Measurements from ENCODE around the gene SLC31A2. TPM values are rescaled to one million over a fixed set of nuclear protein-coding genes. Genes with fewer than 3 reads are reported as not detected.

The SLC31A2 gene
- total RNA-seq = 5.3 and 14.5 TPM in 2 replicates

GRCh38 chr9:113150670-113151611 lies at the start of gene SLC31A2:
Gene SLC31A2, plus strand, starts transcription at chr9:113151007. Its CDS starts 68 bp downstream, at chr9:113151075.

Other genes starting within 250 kb of the SLC31A2 start
- gene ZNF883, start 138.8 kb upstream of the SLC31A2 start, total RNA-seq = 0.16 and 0.50 TPM in 2 replicates
- gene ZFP37, start 94.3 kb upstream of the SLC31A2 start, total RNA-seq = 0.49 and 1.4 TPM in 2 replicates
- gene FKBP15, start 70.3 kb downstream of the SLC31A2 start, total RNA-seq = 9.9 and 21.0 TPM in 2 replicates
- 8.9 and 15.4 TPM in 2 replicates for gene SLC31A1, start 70.5 kb downstream of the SLC31A2 start, total RNA-seq
- 39.3 and 49.9 TPM in 2 replicates for gene CDC26, start 124.6 kb downstream of the SLC31A2 start, total RNA-seq
- gene PRPF4, start 124.7 kb downstream of the SLC31A2 start, total RNA-seq = 20.2 and 29.1 TPM in 2 replicates
- gene RNF183, start 152.4 kb downstream of the SLC31A2 start, total RNA-seq = not detected in 2 replicates
- 0.49 and 0.63 TPM in 2 replicates for gene WDR31, start 189.3 kb downstream of the SLC31A2 start, total RNA-seq
- gene BSPRY, start 198.5 kb downstream of the SLC31A2 start, total RNA-seq = not detected in 2 replicates
- gene HDHD3, start 226.0 kb downstream of the SLC31A2 start, total RNA-seq = 6.5 and 9.7 TPM in 2 replicates

Data from bladder microvascular endothelial cell (primary cell).